GM23338 (cell line): ENCODE measurements around the gene GPC6. TPM values are rescaled to one million over a fixed set of nuclear protein-coding genes. Genes with fewer than 3 reads are reported as not detected.

Experiments used
- ATAC-seq: fragments of 200-7000 bp; cut with Tn5 transposase; 3 replicates; pipeline ENCODE4 v1.9.1; 2020
- DNase-seq: peaks from one replicate; pipeline ENCODE4 v3.0.0-alpha.2; 2015; ENCODE audit warnings: low spot score
- H2AFZ ChIP-seq: fragments of 200-600 bp; sonication (generic); 2 replicates; pipeline ENCODE4 v1.8.0; 2016; ENCODE audit warnings: antibody characterized with exemption, mild to moderate bottlenecking, moderate library complexity
- H3F3A ChIP-seq: fragments of 200-600 bp; sonication (generic); replicated peaks from 2 replicates; pipeline ENCODE4 v1.8.0; 2017; ENCODE audit warnings: antibody characterized with exemption, mixed run types, low read depth
- H3K27ac ChIP-seq: fragments of 200-600 bp; sonication (generic); 2 replicates; pipeline ENCODE4 v1.6.1; 2016; ENCODE audit warnings: low read depth
- H3K27me3 ChIP-seq: fragments of 200-600 bp; sonication (generic); 2 replicates; pipeline ENCODE4 v1.8.0; 2016; ENCODE audit warnings: mild to moderate bottlenecking, mixed run types, moderate library complexity; ENCODE audit not compliant: insufficient read depth
- H3K36me3 ChIP-seq: fragments of 200-600 bp; sonication (generic); 2 replicates; pipeline ENCODE4 v1.8.0; 2016; ENCODE audit warnings: mild to moderate bottlenecking; ENCODE audit not compliant: insufficient read depth
- H3K4me1 ChIP-seq: fragments of 200-600 bp; sonication (generic); 2 replicates; pipeline ENCODE4 v1.8.0; 2016; ENCODE audit warnings: mild to moderate bottlenecking, moderate library complexity; ENCODE audit not compliant: insufficient read depth
- H3K4me2 ChIP-seq: fragments of 200-600 bp; sonication (generic); 2 replicates; pipeline ENCODE4 v1.7.1; 2017; ENCODE audit warnings: mixed run types
- H3K4me3 ChIP-seq: fragments of 200-600 bp; sonication (generic); 2 replicates; pipeline ENCODE4 v1.6.1; 2016; ENCODE audit warnings: mixed run types
- H3K79me2 ChIP-seq: fragments of 200-600 bp; sonication (generic); replicated peaks from 2 replicates; pipeline ENCODE4 v1.8.0; 2017; ENCODE audit warnings: mild to moderate bottlenecking; ENCODE audit not compliant: insufficient read depth
- H3K9me2 ChIP-seq: fragments of 200-600 bp; sonication (generic); 2 replicates; pipeline ENCODE4 v1.8.0; 2017; ENCODE audit not compliant: insufficient read depth
- H4K20me1 ChIP-seq: fragments of 200-600 bp; sonication (generic); replicated peaks from 2 replicates; pipeline ENCODE4 v1.8.0; 2017; ENCODE audit warnings: mild to moderate bottlenecking; ENCODE audit not compliant: insufficient read depth
- H3K27ac Mint-ChIP-seq: 2 replicates; pipeline ENCODE4 v1.8.0; 2020; ENCODE audit warnings: inconsistent platforms, mild to moderate bottlenecking, moderate library complexity, mixed read lengths
- H3K27me3 Mint-ChIP-seq: 3 replicates; pipeline ENCODE4 v1.8.0; 2022; ENCODE audit warnings: low read depth, mild to moderate bottlenecking, moderate library complexity, mixed read lengths, inconsistent platforms; ENCODE audit not compliant: insufficient read depth, poor library complexity
- H3K36me3 Mint-ChIP-seq: 3 replicates; pipeline ENCODE4 v1.8.0; 2021; ENCODE audit warnings: low read depth, mild to moderate bottlenecking, inconsistent platforms, moderate library complexity, mixed read lengths
- H3K4me1 Mint-ChIP-seq: 3 replicates; pipeline ENCODE4 v1.8.0; 2020; ENCODE audit warnings: mild to moderate bottlenecking, inconsistent platforms, mixed read lengths
- H3K4me3 Mint-ChIP-seq: 3 replicates; pipeline ENCODE4 v1.8.0; 2021; ENCODE audit warnings: moderate library complexity, mild to moderate bottlenecking, inconsistent platforms, mixed read lengths
- H3K9me3 Mint-ChIP-seq: 3 replicates; pipeline ENCODE4 v1.8.0; 2020; ENCODE audit warnings: moderate library complexity, mild to moderate bottlenecking, inconsistent platforms, mixed read lengths
- CREB1 ChIP-seq: fragments of 250-450 bp; sonication (Bioruptor Pico); IDR thresholded peaks from 2 replicates; pipeline ENCODE4 v1.5.0; 2020; ENCODE audit warnings: low read depth, mild to moderate bottlenecking, moderate library complexity
- ETS1 ChIP-seq: IDR thresholded peaks from 2 replicates; pipeline ENCODE4 v1.6.1; 2016; ENCODE audit warnings: antibody characterized with exemption
- EZH2 ChIP-seq: fragments of 200-600 bp; sonication (generic); IDR thresholded peaks from one replicate; pipeline ENCODE4 v1.8.0; 2017; ENCODE audit warnings: antibody characterized with exemption, mild to moderate bottlenecking, low read depth; ENCODE audit not compliant: unreplicated experiment
- JUNB ChIP-seq: IDR thresholded peaks from one replicate; pipeline ENCODE4 v1.6.1; 2016; ENCODE audit warnings: antibody characterized with exemption; ENCODE audit not compliant: unreplicated experiment
- REST ChIP-seq: IDR thresholded peaks from one replicate; pipeline ENCODE4 v1.6.1; 2018; ENCODE audit warnings: antibody characterized with exemption; ENCODE audit not compliant: unreplicated experiment
- STAT1 ChIP-seq: IDR thresholded peaks from one replicate; pipeline ENCODE4 v1.6.1; 2016; ENCODE audit warnings: antibody characterized with exemption; ENCODE audit not compliant: unreplicated experiment
- ZNF114 ChIP-seq: fragments of 250-450 bp; sonication (Bioruptor Pico); IDR thresholded peaks from 2 replicates; pipeline ENCODE4 v1.5.0; 2020; ENCODE audit warnings: mild to moderate bottlenecking, moderate library complexity
- ZNF331 ChIP-seq: fragments of 250-450 bp; sonication (Bioruptor Pico); IDR thresholded peaks from 2 replicates; pipeline ENCODE4 v1.5.0; 2020; ENCODE audit warnings: low read depth, mild to moderate bottlenecking, moderate library complexity
- ZNF462 ChIP-seq: fragments of 250-450 bp; sonication (Bioruptor Pico); IDR thresholded peaks from 2 replicates; pipeline ENCODE4 v1.5.0; 2020; ENCODE audit warnings: mild to moderate bottlenecking, moderate library complexity
- polyA plus RNA-seq: library from polyadenylated mRNA; unstranded; fragments of >200 nt; fragmentation: Nextera tagmentation; extraction: Ambion mirVana; gene quantifications from 2 replicates; pipeline ENCODE4 v1.2.1, GENCODE V29; 2016
- total RNA-seq: library from RNA; depleted of rRNA; stranded (reverse); fragments of >200 nt; shearing (Covaris generic); gene quantifications from 2 replicates; pipeline ENCODE4 v1.2.3, GENCODE V29; 2014

Gene GPC6
- total and polyA plus RNA-seq, 2 experiments from 2014 or later, result 6.4 to 28.6 TPM

- H3K4me2 ChIP-seq, result no peak overlapping the region
- H2AFZ ChIP-seq, result no peak overlapping the region
- no peak for ATAC-seq
- no peak overlapping the region; the same call in 1 of the 2 replicates for H3K27ac ChIP-seq
- peaks cover 11% of the 10 kb centered on the region for H3K4me1 ChIP-seq
- H3K27me3 Mint-ChIP-seq, result peaks cover 4% of the 10 kb centered on the region
- H3K27ac Mint-ChIP-seq, result no peak overlapping the region
- TF ChIP-seq STAT1 (no peak), EZH2 (no peak), JUNB (no peak), ZNF114 (CRISPR knock-in tag) (no peak), ETS1 (no peak)
- H3K9me2 ChIP-seq, result no peaks in the 10 kb centered on the region; the same call in 1 of the 2 replicates
- no peaks in the 10 kb centered on the region for H4K20me1 ChIP-seq
- H3K27me3 ChIP-seq, result no peaks in the 10 kb centered on the region
- no peaks in the 10 kb centered on the region for H3F3A ChIP-seq
- H3K4me3 ChIP-seq, result no peak overlapping the region
- no peaks in the 10 kb centered on the region for H3K9me3 Mint-ChIP-seq
- peaks cover 3% of the 10 kb centered on the region; the same call in 1 of the 3 replicates for H3K36me3 Mint-ChIP-seq
- H3K79me2 ChIP-seq, result peaks cover 12% of the 10 kb centered on the region
- H3K4me1 Mint-ChIP-seq, result peaks cover 22% of the 10 kb centered on the region; the same call in 2 of the 3 replicates
- no peak overlapping the region for H3K4me3 Mint-ChIP-seq
- no peak for DNase-seq
- no peaks in the 10 kb centered on the region for H3K36me3 ChIP-seq
Measured at GRCh38 chr13:93499991-93500390, 273.4 kb downstream of the GPC6 start.

GRCh38 chr13:93502071-93502470 lies 275.5 kb downstream of the GPC6 start:
- Mint-ChIP-seq H3K27me3 (peaks cover 4% of the 10 kb centered on the region), H3K4me3 (no peak overlapping the region), H3K27ac (no peak overlapping the region), H3K36me3 (peaks cover 3% of the 10 kb centered on the region; the same call in 1 of the 3 replicates), H3K9me3 (no peaks in the 10 kb centered on the region), H3K4me1 (peaks cover 15% of the 10 kb centered on the region; the same call in 2 of the 3 replicates)
- H3K4me1 ChIP-seq, result peaks cover 3% of the 10 kb centered on the region
- H3K36me3 ChIP-seq, result no peaks in the 10 kb centered on the region
- no peak for ATAC-seq
- H3K79me2 ChIP-seq, result peaks cover 7% of the 10 kb centered on the region
- H2AFZ ChIP-seq, result no peak overlapping the region
- H3F3A ChIP-seq, result no peaks in the 10 kb centered on the region
- no peaks in the 10 kb centered on the region; the same call in 1 of the 2 replicates for H3K9me2 ChIP-seq
- no peak overlapping the region for H3K4me2 ChIP-seq
- H4K20me1 ChIP-seq, result no peaks in the 10 kb centered on the region
- H3K27ac ChIP-seq, result no peak overlapping the region
- H3K4me3 ChIP-seq, result no peak overlapping the region
- no peak for DNase-seq
- no peaks in the 10 kb centered on the region for H3K27me3 ChIP-seq
- TF ChIP-seq JUNB (no peak), ZNF462 (CRISPR knock-in tag) (no peak), REST (no peak), EZH2 (no peak), ZNF114 (CRISPR knock-in tag) (no peak), ZNF331 (no peak), CREB1 (CRISPR knock-in tag) (no peak)
